Jurkat, Clone E6-1 (cell line): Measurements from ENCODE around the gene SZT2. TPM values are rescaled to one million over a fixed set of nuclear protein-coding genes. Genes with fewer than 3 reads are reported as not detected.
A peak's percentile ranks its signal among the peaks of the same experiment; 100 is the strongest.

ENCODE experiments used
- DNase-seq: peaks from one replicate; pipeline ENCODE4 v3.0.0-alpha.2; 2011; ENCODE audit warnings: low read depth, low spot score
- H3K4me3 ChIP-seq: 2 replicates; pipeline ENCODE4 v1.5.1; 2011; ENCODE audit warnings: mild to moderate bottlenecking, low read length, control low read depth, moderate library complexity
- polyA plus RNA-seq: library from polyadenylated mRNA; unstranded; fragments of >200 nt; gene quantifications from one replicate; pipeline ENCODE4 v1.2.1, GENCODE V29; 2012; ENCODE audit warnings: missing spikeins; ENCODE audit not compliant: insufficient read length, insufficient read depth

Gene SZT2
- 12.5 TPM for polyA plus RNA-seq

GRCh38 chr1:43389326-43390313 lies at the start of gene SZT2, which contains the start of gene MED8:
TSS of gene SZT2 (plus strand) at chr1:43389899. CDS start at chr1:43389969, 70 bp downstream.
TSS of gene MED8 (minus strand) at chr1:43389800. CDS start at chr1:43389764, 36 bp downstream.
- H3K4me3 ChIP-seq = peak within 1 kb of the TSS; percentile 91
- peak; percentile 86 for DNase-seq

- no peak for DNase-seq
- H3K4me3 ChIP-seq = no peak overlapping the region
Measured at GRCh38 chr1:43340559-43340958, 49.1 kb upstream of the SZT2 start.

GRCh38 chr1:43344267-43344850 lies 45.3 kb upstream of the SZT2 start:
- no peak overlapping the region for H3K4me3 ChIP-seq
- DNase-seq = no peak

GRCh38 chr1:43345120-43345519 lies 44.6 kb upstream of the SZT2 start:
- DNase-seq = no peak
- no peak overlapping the region for H3K4me3 ChIP-seq

- H3K4me3 ChIP-seq = no peak overlapping the region
- DNase-seq = no peak
Measured at GRCh38 chr1:43346636-43347035, 43.1 kb upstream of the SZT2 start.

GRCh38 chr1:43348343-43348808 lies 41.3 kb upstream of the SZT2 start:
- DNase-seq = no peak
- H3K4me3 ChIP-seq = no peak overlapping the region

GRCh38 chr1:43348809-43349593 lies 40.7 kb upstream of the SZT2 start:
- H3K4me3 ChIP-seq = peak overlapping the region; percentile 59
- DNase-seq = no peak

GRCh38 chr1:43349594-43350306 lies 39.9 kb upstream of the SZT2 start:
- DNase-seq = no peak
- H3K4me3 ChIP-seq = peak overlapping the region; percentile 59

GRCh38 chr1:43350976-43351375 lies 38.7 kb upstream of the SZT2 start:
- no peak overlapping the region for H3K4me3 ChIP-seq

GRCh38 chr1:43351421-43352350 lies 38.0 kb upstream of the SZT2 start:
- no peak overlapping the region for H3K4me3 ChIP-seq

More at GRCh38 chr1:43350976-43351375, 38.7 kb upstream of the SZT2 start:
- no peak for DNase-seq

GRCh38 chr1:43352351-43352705 lies 37.4 kb upstream of the SZT2 start:
- no peak for DNase-seq
- no peak overlapping the region for H3K4me3 ChIP-seq

More at GRCh38 chr1:43351421-43352350, 38.0 kb upstream of the SZT2 start:
- DNase-seq = no peak

GRCh38 chr1:43352881-43353280 lies 36.8 kb upstream of the SZT2 start:
- no peak for DNase-seq
- H3K4me3 ChIP-seq = no peak overlapping the region

- DNase-seq = no peak
- H3K4me3 ChIP-seq = no peak overlapping the region
Measured at GRCh38 chr1:43354471-43354870, 35.2 kb upstream of the SZT2 start.

GRCh38 chr1:43354936-43355335 lies 34.8 kb upstream of the SZT2 start:
- DNase-seq = no peak
- no peak overlapping the region for H3K4me3 ChIP-seq

GRCh38 chr1:43357251-43357650 lies 32.4 kb upstream of the SZT2 start:
- no peak overlapping the region for H3K4me3 ChIP-seq
- no peak for DNase-seq

GRCh38 chr1:43358121-43358745 lies 31.5 kb upstream of the SZT2 start:
- H3K4me3 ChIP-seq = peak overlapping the region; percentile 92
- DNase-seq = no peak
